MCF 10A (cell line): ENCODE measurements around the gene PHF10. TPM values are rescaled to one million over a fixed set of nuclear protein-coding genes. Genes with fewer than 3 reads are reported as not detected.

Experiments
- BruUV-seq: library from RNA; stranded (reverse); fragments of 400-500 nt; replicated peaks from 2 replicates; lab custom pipeline; 2021; lab: Mats Ljungman, UMichigan
- CTCF ChIA-PET: fragments of 300-600 bp; sonication (Branson Sonifier 250); formaldehyde crosslinking; extraction: SDS; loops from one replicate; lab custom pipeline; 2021; ENCODE audit warnings: antibody characterized with exemption, inconsistent platforms; lab: Yijun Ruan, JAX
- POLR2A ChIA-PET: fragments of 300-600, 350-650 bp; sonication (Branson Sonifier 250); formaldehyde crosslinking; extraction: SDS; loops from one replicate; lab custom pipeline; 2020; ENCODE audit warnings: antibody characterized with exemption, inconsistent platforms; lab: Yijun Ruan, JAX
- DNase-seq: peaks from one replicate; pipeline ENCODE4 v3.0.0-alpha.2; 2018; ENCODE audit not compliant: unreplicated experiment
- H3K27ac Mint-ChIP-seq: one replicate; pipeline ENCODE4 v1.8.0; 2022; ENCODE audit warnings: mild to moderate bottlenecking, low read depth, mixed read lengths; ENCODE audit not compliant: unreplicated experiment
- H3K27me3 Mint-ChIP-seq: one replicate; pipeline ENCODE4 v1.8.0; 2022; ENCODE audit warnings: mixed read lengths; ENCODE audit not compliant: insufficient read depth, unreplicated experiment
- H3K36me3 Mint-ChIP-seq: one replicate; pipeline ENCODE4 v1.8.0; 2022; ENCODE audit warnings: mild to moderate bottlenecking, moderate library complexity, mixed read lengths; ENCODE audit not compliant: insufficient read depth, unreplicated experiment
- H3K4me1 Mint-ChIP-seq: one replicate; pipeline ENCODE4 v1.8.0; 2022; ENCODE audit warnings: mixed read lengths; ENCODE audit not compliant: insufficient read depth, unreplicated experiment
- H3K4me3 Mint-ChIP-seq: one replicate; pipeline ENCODE4 v1.8.0; 2022; ENCODE audit warnings: mild to moderate bottlenecking, moderate library complexity, mixed read lengths; ENCODE audit not compliant: unreplicated experiment
- H3K9me3 Mint-ChIP-seq: one replicate; pipeline ENCODE4 v1.8.0; 2022; ENCODE audit warnings: mixed read lengths; ENCODE audit not compliant: unreplicated experiment
- intact Hi-C: fragments of 100-400 bp; cut with micrococcal nuclease; formaldehyde crosslinking; loops from 2 replicates; pipeline ENCODE4 v1.14.1; 2022
- total RNA-seq: library from RNA; stranded (reverse); gene quantifications from 2 replicates; pipeline ENCODE4 v1.2.3, GENCODE V29; 2022
- TF ChIP-seq, protein P1 (sequence below): fragments of 200-600 bp; IDR thresholded peaks from one replicate; pipeline ENCODE4 v1.8.0; 2022; ENCODE audit warnings: antibody characterized with exemption, mild to moderate bottlenecking; ENCODE audit not compliant: unreplicated experiment

The PHF10 gene
- total RNA-seq, 1 experiment from 2014 or later: 27.2 TPM

DNA sequence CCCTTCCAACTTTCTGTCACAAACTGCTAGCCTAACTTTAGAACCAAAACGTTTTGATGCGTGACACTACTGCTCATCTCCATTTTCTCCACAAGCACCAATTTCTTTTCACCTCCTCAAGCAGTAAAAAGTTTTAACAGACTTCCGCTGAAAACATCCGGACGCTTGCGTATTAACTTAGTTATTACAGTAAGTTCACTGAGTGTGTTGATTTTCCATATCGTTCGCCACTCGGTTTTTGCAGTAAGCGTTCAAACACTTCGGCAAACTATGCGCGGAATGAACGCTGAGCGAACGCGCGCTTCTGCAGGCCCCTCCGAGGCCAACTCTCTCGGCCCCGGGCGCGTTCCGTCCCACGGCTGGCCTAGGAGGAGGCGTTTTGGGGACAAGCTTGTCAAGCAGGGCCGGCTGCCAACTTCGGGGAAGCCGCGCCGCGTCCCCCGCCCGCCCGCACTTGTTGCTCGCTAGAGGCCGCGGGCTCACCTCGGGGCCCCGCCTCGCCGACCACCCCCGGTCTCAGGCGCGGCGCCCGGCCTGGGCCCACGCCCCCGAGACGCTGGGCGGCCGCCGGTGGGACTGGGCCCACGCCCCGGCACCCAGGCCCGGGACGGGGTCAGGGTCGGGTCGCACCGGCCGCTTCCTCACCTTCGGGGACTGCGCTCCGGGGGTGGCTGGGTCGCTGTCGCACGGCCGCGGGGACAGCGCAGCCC is 945 bp downstream of the PHF10 start:
- no peaks in the 10 kb centered on the region for H3K9me3 Mint-ChIP-seq
- POLR2A ChIA-PET: interaction anchor here (0.7 to 5.6 kb wide), 11 partner anchors 8 to 830 kb away, joined by 3 to 102 read pairs (median 8); partner anchors contain the start of genes C6orf120, DYNLT2, ERMARD and PSMB1
- H3K4me3 Mint-ChIP-seq: peak overlapping the region; percentile 90
- BruUV-seq: no TSS peak
- peaks cover 10% of the 10 kb centered on the region for H3K4me1 Mint-ChIP-seq
- CTCF ChIA-PET: interaction anchor here (2.0 kb wide), 1 partner anchor 22 kb away, joined by 8 read pairs; no protein-coding TSS in a partner anchor
- peaks cover 1% of the 10 kb centered on the region for H3K36me3 Mint-ChIP-seq
- intact Hi-C loops: loop anchor here (2.0 kb wide), 1 partner anchor 695 kb away; no protein-coding TSS in a partner anchor
- DNase-seq: peak; percentile 56
- no peaks in the 10 kb centered on the region for H3K27me3 Mint-ChIP-seq
- H3K27ac Mint-ChIP-seq: peak overlapping the region; percentile 70
- TF ChIP-seq, protein P1, sequence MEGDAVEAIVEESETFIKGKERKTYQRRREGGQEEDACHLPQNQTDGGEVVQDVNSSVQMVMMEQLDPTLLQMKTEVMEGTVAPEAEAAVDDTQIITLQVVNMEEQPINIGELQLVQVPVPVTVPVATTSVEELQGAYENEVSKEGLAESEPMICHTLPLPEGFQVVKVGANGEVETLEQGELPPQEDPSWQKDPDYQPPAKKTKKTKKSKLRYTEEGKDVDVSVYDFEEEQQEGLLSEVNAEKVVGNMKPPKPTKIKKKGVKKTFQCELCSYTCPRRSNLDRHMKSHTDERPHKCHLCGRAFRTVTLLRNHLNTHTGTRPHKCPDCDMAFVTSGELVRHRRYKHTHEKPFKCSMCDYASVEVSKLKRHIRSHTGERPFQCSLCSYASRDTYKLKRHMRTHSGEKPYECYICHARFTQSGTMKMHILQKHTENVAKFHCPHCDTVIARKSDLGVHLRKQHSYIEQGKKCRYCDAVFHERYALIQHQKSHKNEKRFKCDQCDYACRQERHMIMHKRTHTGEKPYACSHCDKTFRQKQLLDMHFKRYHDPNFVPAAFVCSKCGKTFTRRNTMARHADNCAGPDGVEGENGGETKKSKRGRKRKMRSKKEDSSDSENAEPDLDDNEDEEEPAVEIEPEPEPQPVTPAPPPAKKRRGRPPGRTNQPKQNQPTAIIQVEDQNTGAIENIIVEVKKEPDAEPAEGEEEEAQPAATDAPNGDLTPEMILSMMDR: no peak

GRCh38 chr6:169722362-169723199 is 1.7 kb downstream of the PHF10 start:
- Mint-ChIP-seq H3K27me3 (no peaks in the 10 kb centered on the region), H3K4me3 (peak overlapping the region; percentile 90), H3K4me1 (peaks cover 10% of the 10 kb centered on the region), H3K27ac (peak overlapping the region; percentile 70), H3K36me3 (peaks cover 9% of the 10 kb centered on the region), H3K9me3 (no peaks in the 10 kb centered on the region)
- ChIA-PET POLR2A (interaction anchor here (0.6 to 5.6 kb wide), 16 partner anchors 9 to 831 kb away, joined by 3 to 102 read pairs (median 4); partner anchors contain the start of genes C6orf120, DYNLT2, ERMARD and PSMB1), CTCF (interaction anchor here (2.0 kb wide), 1 partner anchor 22 kb away, joined by 8 read pairs; no protein-coding TSS in a partner anchor)
- TF ChIP-seq, protein P1: no peak
- intact Hi-C loops: loop anchor here (2.0 kb wide), 1 partner anchor 694 kb away; no protein-coding TSS in a partner anchor
- peak; percentile 68 for DNase-seq
- BruUV-seq: TSS peak; percentile 39

GRCh38 chr6:169720207-169720855 is 4.0 kb downstream of the PHF10 start:
- TF ChIP-seq, protein P1: peak; percentile 26
- Mint-ChIP-seq H3K9me3 (no peaks in the 10 kb centered on the region), H3K27ac (no peak overlapping the region), H3K36me3 (peaks cover 32% of the 10 kb centered on the region), H3K4me3 (no peak overlapping the region), H3K4me1 (peaks cover 10% of the 10 kb centered on the region), H3K27me3 (no peaks in the 10 kb centered on the region)
- intact Hi-C loops: no loop called here
- CTCF ChIA-PET: interaction anchor here (0.7 kb wide), 1 partner anchor 10 kb away, joined by 3 read pairs; no protein-coding TSS in a partner anchor
- DNase-seq: no peak
- POLR2A ChIA-PET: interaction anchor here (0.7 to 5.4 kb wide), 5 partner anchors 11 to 32 kb away, joined by 3 to 102 read pairs (median 11); partner anchors contain the start of genes C6orf120 and WDR27
- BruUV-seq: no TSS peak
